Measurements from ENCODE around the gene DMRT3.
"Not testable (repeated sequence)": the region's sequence is repeated elsewhere in the genome, so short reads cannot be mapped to it uniquely, and the experiment has no call there.

The DMRT3 gene

GRCh38 chr9:970151-970996 lies 6.1 kb upstream of the DMRT3 start:
- no peak for DNase-seq

DNA sequence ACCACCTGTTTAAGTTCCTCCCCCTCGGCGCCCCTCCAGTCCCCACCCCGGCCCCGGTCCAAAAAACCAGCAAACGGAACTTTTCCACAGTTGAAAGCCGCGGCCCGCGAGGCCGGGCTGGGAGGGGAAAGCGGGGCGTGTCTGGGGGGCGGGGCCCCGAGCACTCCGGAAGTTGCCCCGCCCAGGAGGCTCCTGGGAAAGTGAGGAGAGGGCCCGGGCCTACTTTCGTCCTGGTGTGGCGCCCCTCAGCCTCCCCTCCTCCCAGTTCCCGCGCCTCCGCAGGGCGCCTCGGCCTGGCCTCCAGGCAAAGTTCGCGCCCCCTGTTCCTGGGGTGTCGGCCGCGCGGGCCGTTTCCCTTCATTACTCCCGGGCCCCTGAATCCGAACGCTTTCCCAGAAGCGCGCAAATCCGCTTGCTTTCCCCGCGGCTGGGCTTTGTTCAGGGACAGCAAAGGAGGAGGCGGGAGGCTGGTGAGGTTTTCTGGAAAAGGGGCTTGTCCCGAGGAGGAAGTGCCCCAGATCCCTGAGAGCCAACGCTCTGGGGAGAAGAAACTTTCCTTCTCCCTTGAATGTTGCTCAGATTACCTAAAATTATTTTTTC lies 4.5 kb upstream of the DMRT3 start:
- DNase-seq, result no peak

DNA sequence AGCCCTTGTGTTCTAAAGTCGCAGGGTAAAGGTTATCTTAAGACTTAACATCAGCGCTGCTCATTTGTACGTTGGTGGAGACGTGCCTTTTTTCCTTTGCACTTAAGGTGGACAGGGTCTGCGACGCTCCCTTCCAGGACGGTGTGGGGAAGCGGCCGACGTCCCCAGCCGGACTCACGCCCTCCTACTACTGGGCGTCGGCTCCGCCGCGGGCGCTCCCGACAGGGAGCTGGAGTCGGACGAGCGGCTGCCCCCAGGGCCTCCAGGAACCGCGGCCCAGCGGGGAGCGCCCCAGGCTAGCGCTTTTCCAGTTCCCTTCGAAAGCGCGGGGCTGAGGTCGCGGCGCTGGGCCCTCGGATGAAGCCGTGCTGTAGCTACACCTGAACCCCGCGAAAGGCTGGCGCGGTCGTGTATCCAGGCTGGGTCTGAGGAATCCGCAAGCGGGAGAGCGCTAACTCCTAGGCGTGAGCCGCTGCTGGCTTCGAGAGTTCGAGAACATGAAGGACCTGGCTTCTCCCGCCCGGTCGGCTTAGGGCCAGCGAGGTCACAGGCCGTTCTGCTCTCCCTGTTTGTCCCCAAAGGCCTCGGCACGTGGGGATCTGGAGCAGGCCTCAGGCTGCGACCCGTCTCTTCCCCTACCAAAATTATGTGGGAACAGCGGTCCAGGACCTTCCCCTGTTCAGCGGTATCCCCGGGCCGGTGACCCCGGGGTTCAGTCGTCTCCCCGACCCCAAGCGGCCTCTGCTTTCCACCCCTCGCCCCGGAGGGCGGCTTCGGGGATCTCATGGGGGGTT lies 3.8 kb upstream of the DMRT3 start:
- DNase-seq, result no peak

DNA sequence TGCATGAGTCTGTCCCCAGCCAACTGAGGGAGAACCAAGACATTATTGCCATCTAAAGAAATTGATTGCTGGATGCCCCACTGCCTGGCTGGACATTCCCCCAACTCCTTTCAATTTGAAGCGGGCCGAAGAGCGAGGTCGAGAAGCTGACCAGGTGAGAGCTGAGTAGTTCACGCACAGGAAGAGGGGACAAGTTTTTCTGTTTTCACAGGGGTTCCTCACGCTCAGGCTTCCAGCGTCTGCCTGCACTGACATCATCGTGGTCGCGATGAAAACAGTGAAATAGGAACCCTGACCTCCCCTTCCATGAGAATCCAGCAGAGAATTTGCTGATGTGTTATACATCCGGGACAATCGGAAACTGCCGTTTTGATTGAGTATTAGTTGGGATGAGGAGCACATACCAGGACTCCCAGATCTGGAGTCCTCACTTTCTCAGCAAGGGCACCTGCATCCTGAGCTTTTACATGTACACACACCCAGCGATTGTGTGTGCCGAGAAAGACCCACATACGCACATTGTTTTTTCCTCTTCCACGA lies 3.1 kb upstream of the DMRT3 start:
- DNase-seq, result no peak

GRCh38 chr9:974031-974995 lies 2.1 kb upstream of the DMRT3 start:
- no peak for DNase-seq

GRCh38 chr9:974996-975739 lies 1.3 kb upstream of the DMRT3 start:
- DNase-seq, result no peak

DNA sequence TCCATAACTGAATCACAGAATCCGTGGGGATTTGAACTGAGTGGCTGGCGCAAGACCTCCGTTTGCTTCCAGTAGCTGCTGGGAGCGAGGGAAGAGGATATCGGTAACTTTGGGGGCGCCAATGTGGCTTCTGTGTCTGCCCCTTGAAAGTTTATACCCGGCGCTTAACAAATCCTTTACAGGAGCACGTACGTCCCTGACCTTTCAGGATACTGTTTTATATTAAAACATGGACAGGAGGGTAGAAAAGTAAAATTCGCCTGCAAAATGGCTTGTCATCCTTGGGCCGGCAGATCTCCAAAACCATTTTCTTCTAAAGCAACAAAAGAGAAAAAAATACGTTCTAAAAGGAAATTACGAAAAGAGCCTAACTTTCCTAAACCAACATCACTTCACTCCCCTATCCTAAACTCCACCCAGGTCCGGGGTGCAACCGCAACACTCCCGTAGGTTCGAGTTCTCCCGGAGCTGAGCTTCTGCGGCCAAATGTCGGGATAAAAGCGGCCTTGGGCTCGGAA lies 656 bp upstream of the DMRT3 start:
- no peak for DNase-seq

DNA sequence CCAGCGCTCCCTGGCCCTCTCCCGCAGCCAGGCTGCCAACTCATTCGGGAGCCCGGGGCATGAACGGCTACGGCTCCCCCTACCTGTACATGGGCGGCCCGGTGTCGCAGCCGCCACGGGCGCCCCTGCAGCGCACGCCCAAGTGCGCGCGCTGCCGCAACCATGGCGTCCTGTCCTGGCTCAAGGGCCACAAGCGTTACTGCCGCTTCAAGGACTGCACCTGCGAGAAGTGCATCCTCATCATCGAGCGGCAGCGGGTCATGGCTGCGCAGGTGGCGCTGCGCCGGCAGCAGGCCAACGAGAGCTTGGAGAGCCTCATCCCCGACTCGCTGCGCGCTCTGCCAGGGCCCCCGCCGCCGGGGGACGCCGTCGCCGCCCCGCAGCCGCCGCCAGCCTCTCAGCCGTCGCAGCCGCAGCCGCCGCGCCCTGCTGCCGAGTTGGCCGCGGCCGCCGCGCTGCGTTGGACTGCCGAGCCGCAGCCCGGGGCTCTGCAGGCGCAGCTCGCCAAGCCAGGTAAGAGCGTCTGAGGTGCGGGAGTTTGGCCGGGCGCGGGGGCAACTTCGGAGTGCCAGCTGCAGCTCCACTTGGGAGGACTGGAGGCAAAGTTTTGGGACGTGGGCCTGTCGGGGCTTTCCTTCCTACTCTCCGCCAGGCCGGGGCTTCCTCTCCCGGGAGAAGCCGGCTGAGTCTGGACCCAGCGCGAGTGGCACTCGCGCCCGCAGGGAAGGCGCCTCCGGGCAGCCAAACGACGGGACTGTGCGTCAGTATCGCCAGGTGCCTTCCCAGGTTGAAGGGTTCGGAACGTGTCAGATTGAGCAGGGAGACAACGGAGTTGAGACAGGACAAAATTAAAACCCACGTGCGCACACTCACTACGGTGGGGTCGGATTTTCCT lies 735 bp downstream of the DMRT3 start:
- no peak for DNase-seq

DNA sequence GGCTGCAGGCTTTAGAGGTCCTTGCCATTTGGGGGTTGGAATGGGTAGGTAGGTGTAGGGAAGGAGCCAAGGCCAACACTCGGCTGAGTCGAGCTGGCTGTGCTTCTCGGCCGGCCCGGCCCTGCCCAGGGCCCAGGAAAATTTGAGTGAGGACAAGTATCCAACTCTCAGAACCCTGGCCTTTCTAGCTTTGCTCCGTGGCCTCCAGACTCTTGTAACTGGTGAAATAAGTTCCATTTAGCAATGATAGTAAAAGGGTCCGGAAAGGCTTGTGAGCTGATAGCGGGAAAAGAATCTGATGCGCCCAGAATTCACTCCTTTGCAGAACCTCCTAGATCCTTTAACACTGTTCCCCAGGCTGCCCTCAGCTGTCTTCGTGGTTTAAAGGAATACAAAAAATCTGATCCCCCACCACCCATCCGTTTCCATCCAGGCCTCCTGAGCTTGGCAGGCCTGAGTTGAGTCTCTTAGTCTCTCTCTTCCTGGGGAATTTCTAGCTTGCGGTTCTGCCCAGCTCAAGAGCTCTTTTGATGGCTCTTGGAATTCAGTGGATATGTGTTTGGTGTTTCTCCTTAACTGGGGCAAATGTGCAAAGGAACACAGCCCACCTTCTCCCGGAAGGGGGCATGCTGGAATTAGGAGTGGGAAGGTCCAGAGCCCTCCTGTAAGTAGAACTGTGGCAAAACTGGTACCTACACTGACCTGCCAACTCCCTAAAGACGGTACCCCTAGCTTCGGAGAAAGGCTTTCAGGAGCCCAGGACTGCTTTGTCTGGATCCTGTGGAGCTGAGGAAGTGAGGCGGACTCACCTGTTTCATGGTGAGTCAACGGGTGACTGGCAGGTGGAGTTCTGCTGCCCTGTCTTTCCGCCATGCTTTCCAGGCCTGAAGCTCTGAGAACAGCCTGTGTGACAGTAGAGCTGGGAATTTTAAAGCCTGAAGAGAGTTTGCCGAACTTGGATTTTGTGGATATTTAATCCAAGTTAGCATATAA lies 1.7 kb downstream of the DMRT3 start:
- no peak for DNase-seq

- DNase-seq, result no peak
Measured at GRCh38 chr9:979983-980382, 3.5 kb downstream of the DMRT3 start.

DNA sequence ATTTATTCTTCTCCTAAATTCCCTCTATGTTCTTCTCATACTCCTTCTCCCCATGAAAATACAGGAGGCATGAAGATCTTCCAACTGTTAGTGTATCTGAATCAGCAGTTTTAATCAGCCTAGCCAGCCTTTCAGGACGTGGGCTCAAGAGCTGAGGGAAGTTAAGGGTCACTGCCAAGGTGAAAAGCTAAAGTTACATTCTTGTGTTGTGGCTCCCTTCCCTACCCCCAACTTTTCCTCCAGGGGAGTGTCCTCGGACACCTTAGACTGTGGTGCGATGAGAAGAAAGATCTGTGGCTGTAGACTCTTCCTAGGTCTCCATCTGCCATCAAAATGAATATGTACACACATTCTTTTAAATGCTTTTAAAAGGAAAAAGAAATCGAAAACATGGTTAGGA lies 4.2 kb downstream of the DMRT3 start:
- no peak for DNase-seq

GRCh38 chr9:981491-981898 lies 5.0 kb downstream of the DMRT3 start:
- DNase-seq, result no peak

- no peak for DNase-seq
Measured at GRCh38 chr9:982394-983230, 6.2 kb downstream of the DMRT3 start.

DNA sequence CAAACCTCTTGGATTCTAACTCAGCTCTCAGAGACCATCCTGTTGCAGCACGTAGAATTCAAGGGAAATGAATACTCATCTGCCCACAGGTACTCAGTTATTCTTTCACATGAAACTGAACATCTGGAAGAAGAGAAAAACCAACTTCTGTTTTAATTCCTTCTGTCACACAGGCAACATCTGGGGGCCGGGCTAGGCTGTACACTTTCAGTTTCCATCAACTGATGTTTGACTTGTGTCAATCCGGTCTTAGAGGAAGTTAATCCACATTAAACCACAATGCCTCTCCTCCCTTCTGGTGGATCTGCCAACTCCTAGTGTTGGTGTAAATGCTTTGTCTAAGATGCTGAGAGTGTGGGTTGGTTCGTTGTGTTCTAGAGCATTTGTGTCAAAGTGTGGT lies 17.6 kb downstream of the DMRT3 start:
- DNase-seq, result no peak

GRCh38 chr9:995192-995591 lies 18.7 kb downstream of the DMRT3 start:
- peak; percentile 16 for DNase-seq

GRCh38 chr9:995781-996180 lies 19.3 kb downstream of the DMRT3 start:
- peak; percentile 80 for DNase-seq

- DNase-seq, result not testable (repeated sequence)
Measured at GRCh38 chr9:998299-999110, 22.1 kb downstream of the DMRT3 start.
